NCI-H2227 treated with DMSO at 0.1 percent for 48 hours (cell line): ENCODE results near the gene ETS2.
"Not testable (repeated sequence)": the region's sequence is repeated elsewhere in the genome, so short reads cannot be mapped to it uniquely, and the experiment has no call there.

ENCODE experiments used
- DNase-seq: peaks from one replicate; lab custom pipeline; 2025; lab: John Stamatoyannopoulos, UW

The ETS2 gene

DNA sequence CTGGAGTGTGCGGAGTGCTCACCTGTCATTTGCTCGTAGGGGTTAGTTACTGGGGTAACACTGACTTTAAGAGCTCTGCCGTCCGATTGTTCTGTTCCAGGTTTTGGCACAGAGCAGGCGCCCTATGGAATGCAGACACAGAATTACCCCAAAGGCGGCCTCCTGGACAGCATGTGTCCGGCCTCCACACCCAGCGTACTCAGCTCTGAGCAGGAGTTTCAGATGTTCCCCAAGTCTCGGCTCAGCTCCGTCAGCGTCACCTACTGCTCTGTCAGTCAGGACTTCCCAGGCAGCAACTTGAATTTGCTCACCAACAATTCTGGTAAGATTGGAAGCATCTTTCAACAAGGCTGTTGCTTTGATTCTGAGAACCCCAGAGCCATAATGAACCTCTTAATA lies 12.6 kb downstream of the ETS2 start:
- DNase-seq = no peak

DNA sequence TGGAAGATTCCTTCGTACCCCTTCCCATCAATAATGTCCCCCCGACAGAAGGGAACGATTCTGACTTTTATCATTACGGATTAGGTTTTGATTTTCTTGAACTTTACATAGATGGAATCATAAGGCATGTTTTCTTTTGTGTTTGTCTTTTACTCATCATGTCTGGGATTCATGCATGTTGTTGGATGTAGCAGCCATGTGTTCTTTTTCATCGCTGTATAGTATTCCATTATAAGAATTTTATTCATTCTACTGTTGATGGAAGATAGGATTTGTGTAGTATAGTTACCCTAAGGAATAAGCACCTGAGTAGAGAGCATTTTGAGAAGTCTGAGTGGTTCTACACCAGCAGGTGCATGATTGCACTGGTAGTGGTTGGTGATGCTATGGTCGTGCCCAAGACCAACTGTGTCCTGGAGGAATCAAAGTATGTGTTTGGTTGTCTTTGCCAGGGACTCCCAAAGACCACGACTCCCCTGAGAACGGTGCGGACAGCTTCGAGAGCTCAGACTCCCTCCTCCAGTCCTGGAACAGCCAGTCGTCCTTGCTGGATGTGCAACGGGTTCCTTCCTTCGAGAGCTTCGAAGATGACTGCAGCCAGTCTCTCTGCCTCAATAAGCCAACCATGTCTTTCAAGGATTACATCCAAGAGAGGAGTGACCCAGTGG lies 13.5 kb downstream of the ETS2 start:
- DNase-seq = no peak

DNA sequence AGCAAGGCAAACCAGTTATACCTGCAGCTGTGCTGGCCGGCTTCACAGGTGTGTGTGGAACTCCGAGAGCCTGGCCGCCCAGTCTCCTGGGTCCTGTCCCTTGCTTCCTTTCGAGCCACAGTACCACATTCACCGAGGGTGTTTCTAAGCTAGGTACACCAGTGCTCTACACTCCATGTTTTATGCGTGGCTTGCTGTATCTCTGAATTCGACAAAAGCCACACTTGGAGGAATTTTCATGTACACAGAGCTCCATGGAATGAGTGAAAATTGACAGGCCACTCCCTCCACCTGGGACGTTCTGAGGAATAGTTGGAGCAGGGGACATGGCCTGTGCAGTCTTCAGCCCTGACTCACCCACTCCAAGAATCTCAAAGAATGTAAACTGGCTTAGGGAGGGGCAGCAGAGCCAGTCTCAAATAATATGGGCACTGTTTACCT lies 14.0 kb downstream of the ETS2 start:
- DNase-seq = no peak

DNA sequence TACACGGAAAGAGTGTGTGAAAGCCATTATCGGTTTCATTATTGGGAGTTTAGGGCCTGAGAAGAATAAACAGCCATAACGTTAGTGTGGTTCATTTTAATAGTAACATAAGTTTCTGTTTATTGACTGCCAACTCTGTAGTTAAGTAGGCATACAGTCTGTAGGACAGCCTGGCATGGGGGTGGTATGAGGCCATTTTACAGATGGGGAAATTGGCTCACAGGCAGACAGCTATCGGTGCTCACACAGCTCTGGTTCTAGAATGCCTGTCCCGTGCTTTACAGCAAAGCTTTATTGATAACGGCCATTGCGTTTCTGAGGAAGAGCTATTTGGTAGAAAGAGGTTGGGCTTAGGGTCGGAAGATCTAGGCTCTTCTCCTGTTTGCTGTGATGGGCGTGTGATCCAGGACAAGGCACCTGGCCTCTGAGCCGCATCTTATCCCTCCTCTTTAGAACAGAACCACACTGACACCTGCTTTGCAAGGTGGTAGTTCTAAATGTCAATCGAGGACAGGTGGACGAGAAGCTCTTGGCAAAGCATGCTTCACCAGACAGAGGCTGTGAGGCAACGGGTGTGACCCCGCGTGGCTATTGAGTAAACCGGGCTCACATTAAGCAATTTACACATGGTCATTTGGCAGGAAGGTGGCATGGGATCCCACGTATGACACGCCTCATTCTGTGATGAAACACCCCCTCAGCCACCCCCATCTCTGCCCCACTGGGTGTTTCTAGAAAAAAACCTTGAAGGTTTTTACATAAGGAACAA lies 14.9 kb downstream of the ETS2 start:
- no peak for DNase-seq

- no peak for DNase-seq
Observed at GRCh38 chr21:38821248-38821647, 15.5 kb downstream of the ETS2 start.

DNA sequence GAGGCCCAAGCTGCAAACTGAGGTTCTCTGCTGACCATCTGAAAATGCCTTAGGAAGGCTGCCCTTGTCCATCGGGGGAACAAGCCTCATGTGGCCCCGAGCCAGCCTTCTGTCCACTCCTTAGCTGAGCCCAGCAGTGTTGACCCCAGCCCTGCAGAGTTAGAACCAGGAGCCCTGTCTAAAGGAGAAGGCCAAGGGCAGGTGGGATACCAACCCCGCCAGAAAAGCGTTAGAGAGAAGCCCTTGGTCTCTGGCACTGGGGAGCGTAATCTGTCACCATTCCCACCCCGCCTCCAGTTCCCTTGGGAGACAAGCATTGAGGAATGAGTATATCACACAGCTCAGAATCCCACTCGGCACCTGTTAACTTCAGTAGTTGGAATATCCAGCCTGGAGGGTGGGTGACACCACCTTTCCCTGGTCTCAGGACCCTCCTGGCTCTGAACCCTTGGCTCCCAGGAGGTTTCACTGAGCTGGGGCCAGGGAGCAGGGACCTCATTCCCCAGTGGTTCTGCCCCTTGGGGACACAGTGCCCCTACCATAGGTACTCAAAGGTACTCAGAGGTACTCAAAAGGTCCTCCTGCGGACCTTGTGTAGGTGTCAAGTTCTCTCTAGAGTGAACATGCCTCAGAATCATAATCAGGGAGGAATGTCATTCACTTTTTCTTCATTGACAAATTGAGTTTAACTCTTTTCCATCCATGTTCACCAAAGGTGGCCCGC lies 16.4 kb downstream of the ETS2 start:
- no peak for DNase-seq

DNA sequence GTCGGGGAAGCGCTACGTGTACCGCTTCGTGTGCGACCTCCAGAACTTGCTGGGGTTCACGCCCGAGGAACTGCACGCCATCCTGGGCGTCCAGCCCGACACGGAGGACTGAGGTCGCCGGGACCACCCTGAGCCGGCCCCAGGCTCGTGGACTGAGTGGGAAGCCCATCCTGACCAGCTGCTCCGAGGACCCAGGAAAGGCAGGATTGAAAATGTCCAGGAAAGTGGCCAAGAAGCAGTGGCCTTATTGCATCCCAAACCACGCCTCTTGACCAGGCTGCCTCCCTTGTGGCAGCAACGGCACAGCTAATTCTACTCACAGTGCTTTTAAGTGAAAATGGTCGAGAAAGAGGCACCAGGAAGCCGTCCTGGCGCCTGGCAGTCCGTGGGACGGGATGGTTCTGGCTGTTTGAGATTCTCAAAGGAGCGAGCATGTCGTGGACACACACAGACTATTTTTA lies 17.1 kb downstream of the ETS2 start:
- no peak for DNase-seq

DNA sequence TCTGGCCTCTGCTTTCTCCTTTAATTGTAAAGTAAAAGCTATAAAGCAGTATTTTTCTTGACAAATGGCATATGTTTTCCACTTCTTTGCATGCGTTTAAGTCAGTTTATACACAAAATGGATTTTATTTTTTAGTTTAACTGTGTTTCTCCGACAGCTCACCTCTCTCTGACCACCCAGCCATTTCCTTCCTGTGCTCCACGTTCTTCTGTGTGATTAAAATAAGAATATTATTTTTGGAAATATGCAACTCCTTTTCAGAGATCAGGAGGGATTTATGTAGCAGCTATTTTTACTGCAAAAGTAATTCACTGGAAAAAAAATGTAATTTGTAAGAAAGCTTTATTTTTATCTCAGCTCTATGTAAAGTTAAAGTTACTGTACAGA lies 18.0 kb downstream of the ETS2 start:
- DNase-seq = no peak

DNA sequence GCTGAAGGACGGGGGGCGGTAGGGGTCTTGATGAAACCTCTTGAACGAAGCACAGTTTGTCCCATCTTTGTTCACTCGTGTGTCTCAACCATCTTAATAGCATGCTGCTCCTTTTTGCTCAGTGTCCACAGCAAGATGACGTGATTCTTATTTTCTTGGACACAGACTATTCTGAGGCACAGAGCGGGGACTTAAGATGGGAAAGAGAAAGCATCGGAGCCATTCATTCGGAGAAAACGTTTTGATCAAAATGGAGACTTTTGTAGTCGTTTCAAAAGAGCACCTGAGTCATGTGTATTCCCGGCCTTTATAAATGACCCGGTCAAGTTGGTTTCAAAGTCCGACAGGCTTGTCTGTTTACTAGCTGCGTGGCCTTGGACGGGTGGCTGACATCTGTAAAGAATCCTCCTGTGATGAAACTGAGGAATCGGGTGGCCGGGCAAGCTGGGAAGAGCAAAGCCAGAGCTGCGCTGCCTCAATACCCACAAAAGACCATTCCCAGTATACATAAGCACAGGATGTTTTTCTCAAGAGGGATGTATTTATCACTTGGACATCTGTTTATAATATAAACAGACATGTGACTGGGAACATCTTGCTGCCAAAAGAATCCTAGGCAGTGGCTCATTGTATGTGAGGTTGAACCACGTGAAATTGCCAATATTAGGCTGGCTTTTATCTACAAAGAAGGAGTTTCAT lies 18.5 kb downstream of the ETS2 start:
- no peak for DNase-seq

DNA sequence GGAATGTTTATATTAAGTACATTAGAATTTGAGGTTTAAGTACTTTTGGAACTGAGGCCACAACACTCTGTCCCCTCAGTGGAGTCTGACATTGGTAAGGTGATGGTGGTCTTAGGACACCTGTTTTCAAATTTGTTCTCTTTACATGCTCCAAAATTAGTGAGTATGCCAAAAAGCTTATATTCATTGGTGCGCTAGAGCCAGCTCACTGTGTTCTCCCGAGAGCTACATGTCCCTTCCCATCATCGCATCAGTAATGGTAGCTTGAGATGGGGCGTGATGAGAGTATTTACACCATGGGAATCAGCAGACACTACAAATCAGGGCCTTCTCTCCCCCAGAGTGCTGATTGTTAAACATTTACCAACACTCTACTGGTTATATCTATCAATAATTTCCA lies 19.5 kb downstream of the ETS2 start:
- DNase-seq = no peak

- DNase-seq = no peak
Observed at GRCh38 chr21:38825921-38826320, 20.2 kb downstream of the ETS2 start.

- not testable (repeated sequence) for DNase-seq
Observed at GRCh38 chr21:38828111-38828510, 22.4 kb downstream of the ETS2 start.

- DNase-seq = no peak
Observed at GRCh38 chr21:38830671-38831525, 25.2 kb downstream of the ETS2 start.

- no peak for DNase-seq
Observed at GRCh38 chr21:38831526-38832467, 26.1 kb downstream of the ETS2 start.

- DNase-seq = no peak
Observed at GRCh38 chr21:38832664-38833063, 26.9 kb downstream of the ETS2 start.

DNA sequence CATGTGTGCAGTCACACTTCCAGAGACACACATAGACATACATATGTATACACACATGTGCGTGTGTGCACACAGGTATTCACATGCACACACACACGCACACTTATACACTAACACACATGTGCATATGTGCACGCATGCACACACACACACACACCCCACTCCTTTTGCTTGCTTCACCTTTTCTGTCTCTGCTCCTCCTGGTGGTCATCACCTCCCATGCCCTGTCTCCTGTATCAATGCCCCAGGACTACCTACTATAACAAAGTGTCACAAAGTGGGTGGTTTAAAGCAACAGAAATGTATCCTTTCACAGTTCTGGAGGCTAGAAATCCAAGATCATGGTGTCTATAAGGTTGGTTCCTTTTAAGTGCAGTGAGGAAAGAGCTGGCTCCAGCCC lies 27.4 kb downstream of the ETS2 start:
- no peak for DNase-seq

- no peak for DNase-seq
Observed at GRCh38 chr21:38834725-38835124, 29.0 kb downstream of the ETS2 start.

DNA sequence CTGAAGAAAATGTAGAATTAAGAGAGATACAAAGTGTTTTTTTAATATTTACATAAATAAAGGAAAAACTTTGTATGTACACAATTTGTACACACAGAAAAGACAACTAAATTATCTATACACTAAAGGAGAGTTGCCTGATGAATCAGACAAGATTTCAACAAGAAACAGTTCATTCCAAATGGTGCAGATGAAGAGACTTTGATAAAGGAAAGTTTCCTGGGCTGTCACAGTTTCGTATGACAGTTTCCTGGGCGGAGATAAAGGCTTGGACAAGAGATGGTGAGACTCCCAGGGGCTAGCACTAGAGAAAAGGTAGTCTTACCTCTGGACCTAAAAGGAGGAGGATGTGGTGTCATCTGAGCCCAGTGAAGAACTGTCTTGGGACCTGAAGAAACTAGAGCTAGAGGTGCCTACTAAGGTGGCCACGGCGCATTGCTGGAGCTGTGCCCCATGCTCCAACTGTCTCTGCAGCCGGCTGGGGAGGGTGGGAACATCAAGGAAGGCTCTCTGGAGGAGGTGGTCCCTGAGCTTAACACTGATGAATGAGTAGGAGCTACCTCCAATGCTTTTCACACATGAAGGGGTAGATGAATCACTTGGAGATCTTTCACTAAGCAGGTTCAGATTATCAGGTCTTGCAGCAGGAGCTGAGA lies 32.2 kb downstream of the ETS2 start:
- DNase-seq = no peak

DNA sequence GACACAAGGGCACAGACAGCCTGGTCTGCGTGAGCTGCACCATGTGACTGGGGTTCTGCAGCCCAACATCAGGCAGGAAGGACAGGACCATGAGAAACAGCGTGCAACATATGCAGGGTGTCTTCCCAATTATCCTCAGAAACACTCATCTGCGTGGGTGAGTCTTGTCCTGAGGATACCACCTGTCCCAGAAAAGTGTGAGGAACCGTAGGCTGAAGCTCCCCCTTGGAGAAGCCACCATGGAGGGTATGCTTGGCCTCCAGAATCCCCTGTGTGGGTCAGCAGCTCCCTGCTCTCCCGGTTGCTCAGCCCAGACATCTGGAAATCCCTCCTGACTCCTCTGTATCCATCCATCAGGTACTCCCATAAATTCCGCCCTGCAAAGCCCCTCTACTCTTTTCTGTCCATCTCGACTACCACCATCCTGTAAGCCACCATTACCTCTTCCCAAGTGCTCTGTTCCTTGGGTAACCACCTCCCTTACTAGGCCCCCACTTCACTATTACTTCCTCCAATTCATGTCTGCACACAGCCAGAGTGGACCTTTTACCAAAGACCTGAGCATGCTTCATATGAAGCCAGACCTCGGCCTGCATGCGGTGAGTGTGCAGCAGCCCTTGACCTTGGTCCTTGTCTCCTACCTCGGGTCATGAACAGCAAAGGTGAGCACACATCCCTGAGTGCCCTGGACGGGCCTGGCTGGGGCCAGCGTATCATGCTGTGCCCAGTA lies 33.0 kb downstream of the ETS2 start:
- DNase-seq = no peak
